GM23338 (cell line): ENCODE measurements around the gene RNF217. TPM values are rescaled to one million over a fixed set of nuclear protein-coding genes. Genes with fewer than 3 reads are reported as not detected.

Experiments
- ATAC-seq: fragments of 200-7000 bp; cut with Tn5 transposase; 3 replicates; pipeline ENCODE4 v1.9.1; 2020
- DNase-seq: peaks from one replicate; pipeline ENCODE4 v3.0.0-alpha.2; 2015; ENCODE audit warnings: low spot score
- H2AFZ ChIP-seq: fragments of 200-600 bp; sonication (generic); 2 replicates; pipeline ENCODE4 v1.8.0; 2016; ENCODE audit warnings: antibody characterized with exemption, mild to moderate bottlenecking, moderate library complexity
- H3F3A ChIP-seq: fragments of 200-600 bp; sonication (generic); replicated peaks from 2 replicates; pipeline ENCODE4 v1.8.0; 2017; ENCODE audit warnings: antibody characterized with exemption, mixed run types, low read depth
- H3K27ac ChIP-seq: fragments of 200-600 bp; sonication (generic); 2 replicates; pipeline ENCODE4 v1.6.1; 2016; ENCODE audit warnings: low read depth
- H3K27me3 ChIP-seq: fragments of 200-600 bp; sonication (generic); 2 replicates; pipeline ENCODE4 v1.8.0; 2016; ENCODE audit warnings: mild to moderate bottlenecking, mixed run types, moderate library complexity; ENCODE audit not compliant: insufficient read depth
- H3K36me3 ChIP-seq: fragments of 200-600 bp; sonication (generic); 2 replicates; pipeline ENCODE4 v1.8.0; 2016; ENCODE audit warnings: mild to moderate bottlenecking; ENCODE audit not compliant: insufficient read depth
- H3K4me1 ChIP-seq: fragments of 200-600 bp; sonication (generic); 2 replicates; pipeline ENCODE4 v1.8.0; 2016; ENCODE audit warnings: mild to moderate bottlenecking, moderate library complexity; ENCODE audit not compliant: insufficient read depth
- H3K4me2 ChIP-seq: fragments of 200-600 bp; sonication (generic); 2 replicates; pipeline ENCODE4 v1.7.1; 2017; ENCODE audit warnings: mixed run types
- H3K4me3 ChIP-seq: fragments of 200-600 bp; sonication (generic); 2 replicates; pipeline ENCODE4 v1.6.1; 2016; ENCODE audit warnings: mixed run types
- H3K79me2 ChIP-seq: fragments of 200-600 bp; sonication (generic); replicated peaks from 2 replicates; pipeline ENCODE4 v1.8.0; 2017; ENCODE audit warnings: mild to moderate bottlenecking; ENCODE audit not compliant: insufficient read depth
- H3K9me2 ChIP-seq: fragments of 200-600 bp; sonication (generic); 2 replicates; pipeline ENCODE4 v1.8.0; 2017; ENCODE audit not compliant: insufficient read depth
- H4K20me1 ChIP-seq: fragments of 200-600 bp; sonication (generic); replicated peaks from 2 replicates; pipeline ENCODE4 v1.8.0; 2017; ENCODE audit warnings: mild to moderate bottlenecking; ENCODE audit not compliant: insufficient read depth
- H3K27ac Mint-ChIP-seq: 2 replicates; pipeline ENCODE4 v1.8.0; 2020; ENCODE audit warnings: inconsistent platforms, mild to moderate bottlenecking, moderate library complexity, mixed read lengths
- H3K27me3 Mint-ChIP-seq: 3 replicates; pipeline ENCODE4 v1.8.0; 2022; ENCODE audit warnings: low read depth, mild to moderate bottlenecking, moderate library complexity, mixed read lengths, inconsistent platforms; ENCODE audit not compliant: insufficient read depth, poor library complexity
- H3K36me3 Mint-ChIP-seq: 3 replicates; pipeline ENCODE4 v1.8.0; 2021; ENCODE audit warnings: low read depth, mild to moderate bottlenecking, inconsistent platforms, moderate library complexity, mixed read lengths
- H3K4me1 Mint-ChIP-seq: 3 replicates; pipeline ENCODE4 v1.8.0; 2020; ENCODE audit warnings: mild to moderate bottlenecking, inconsistent platforms, mixed read lengths
- H3K4me3 Mint-ChIP-seq: 3 replicates; pipeline ENCODE4 v1.8.0; 2021; ENCODE audit warnings: moderate library complexity, mild to moderate bottlenecking, inconsistent platforms, mixed read lengths
- H3K9me3 Mint-ChIP-seq: 3 replicates; pipeline ENCODE4 v1.8.0; 2020; ENCODE audit warnings: moderate library complexity, mild to moderate bottlenecking, inconsistent platforms, mixed read lengths
- CREB1 ChIP-seq: fragments of 250-450 bp; sonication (Bioruptor Pico); IDR thresholded peaks from 2 replicates; pipeline ENCODE4 v1.5.0; 2020; ENCODE audit warnings: low read depth, mild to moderate bottlenecking, moderate library complexity
- ETS1 ChIP-seq: IDR thresholded peaks from 2 replicates; pipeline ENCODE4 v1.6.1; 2016; ENCODE audit warnings: antibody characterized with exemption
- EZH2phosphoT487 ChIP-seq: fragments of 200-600 bp; sonication (generic); IDR thresholded peaks from one replicate; pipeline ENCODE4 v1.8.1; 2018; ENCODE audit warnings: antibody characterized with exemption; ENCODE audit not compliant: unreplicated experiment
- JUNB ChIP-seq: IDR thresholded peaks from one replicate; pipeline ENCODE4 v1.6.1; 2016; ENCODE audit warnings: antibody characterized with exemption; ENCODE audit not compliant: unreplicated experiment
- NANOG ChIP-seq: IDR thresholded peaks from 2 replicates; pipeline ENCODE4 v1.6.1; 2016; ENCODE audit warnings: antibody characterized with exemption, borderline replicate concordance
- REST ChIP-seq: IDR thresholded peaks from one replicate; pipeline ENCODE4 v1.6.1; 2018; ENCODE audit warnings: antibody characterized with exemption; ENCODE audit not compliant: unreplicated experiment
- ZNF114 ChIP-seq: fragments of 250-450 bp; sonication (Bioruptor Pico); IDR thresholded peaks from 2 replicates; pipeline ENCODE4 v1.5.0; 2020; ENCODE audit warnings: mild to moderate bottlenecking, moderate library complexity
- ZNF462 ChIP-seq: fragments of 250-450 bp; sonication (Bioruptor Pico); IDR thresholded peaks from 2 replicates; pipeline ENCODE4 v1.5.0; 2020; ENCODE audit warnings: mild to moderate bottlenecking, moderate library complexity
- polyA plus RNA-seq: library from polyadenylated mRNA; unstranded; fragments of >200 nt; fragmentation: Nextera tagmentation; extraction: Ambion mirVana; gene quantifications from 2 replicates; pipeline ENCODE4 v1.2.1, GENCODE V29; 2016
- total RNA-seq: library from RNA; depleted of rRNA; stranded (reverse); fragments of >200 nt; shearing (Covaris generic); gene quantifications from 2 replicates; pipeline ENCODE4 v1.2.3, GENCODE V29; 2014

Gene RNF217
- total and polyA plus RNA-seq, 2 experiments from 2014 or later, result 1.7 to 6.2 TPM

- Histone ChIP-seq H3K27me3 (peaks cover 30% of the 10 kb centered on the region), H3K4me3 (peak overlapping the region; percentile 84), H3K27ac (no peak overlapping the region), H2AFZ (no peak overlapping the region), H3K36me3 (no peaks in the 10 kb centered on the region), H3K79me2 (peaks cover 14% of the 10 kb centered on the region; the same call in 1 of the 2 replicates), H3F3A (no peaks in the 10 kb centered on the region), H3K4me2 (peak overlapping the region; percentile 87), H3K4me1 (peaks cover 11% of the 10 kb centered on the region), H4K20me1 (no peaks in the 10 kb centered on the region), H3K9me2 (no peaks in the 10 kb centered on the region)
- DNase-seq (no peak), ATAC-seq (no peak)
- peaks cover 11% of the 10 kb centered on the region for H3K27me3 Mint-ChIP-seq
- H3K9me3 Mint-ChIP-seq, result no peaks in the 10 kb centered on the region
- peaks cover 26% of the 10 kb centered on the region for H3K4me1 Mint-ChIP-seq
- TF ChIP-seq ZNF462 (CRISPR knock-in tag) (no peak), JUNB (no peak), REST (no peak), EZH2phosphoT487 (no peak), CREB1 (CRISPR knock-in tag) (no peak), ZNF114 (CRISPR knock-in tag) (no peak), NANOG (no peak), ETS1 (no peak)
- peak overlapping the region; percentile 86 for H3K4me3 Mint-ChIP-seq
- H3K36me3 Mint-ChIP-seq, result no peaks in the 10 kb centered on the region; the same call in 2 of the 3 replicates
- H3K27ac Mint-ChIP-seq, result no peak overlapping the region
These were observed 1.3 kb upstream of the RNF217 start for GRCh38 chr6:124960757-124961463.
